Calu3 (cell line): ENCODE data around the gene OSBP2. TPM values are rescaled to one million over a fixed set of nuclear protein-coding genes. Genes with fewer than 3 reads are reported as not detected.

Source experiments
- BruUV-seq: library from RNA; stranded (reverse); fragments of 400-500 nt; replicated peaks from 2 replicates; lab custom pipeline; 2021; lab: Mats Ljungman, UMichigan
- CTCF ChIA-PET: fragments of 300-600 bp; sonication (Branson Sonifier 250); formaldehyde crosslinking; loops from one replicate; lab custom pipeline; 2022; ENCODE audit warnings: antibody characterized with exemption; lab: Charles Lee
- DNase-seq: peaks from one replicate; pipeline ENCODE4 v3.0.0; 2022
- H3K27ac Mint-ChIP-seq: one replicate; pipeline ENCODE4 v1.8.0; 2022; ENCODE audit warnings: mixed read lengths; ENCODE audit not compliant: unreplicated experiment
- H3K27me3 Mint-ChIP-seq: one replicate; pipeline ENCODE4 v1.8.0; 2022; ENCODE audit warnings: mixed read lengths; ENCODE audit not compliant: unreplicated experiment
- H3K36me3 Mint-ChIP-seq: one replicate; pipeline ENCODE4 v1.8.0; 2022; ENCODE audit warnings: mild to moderate bottlenecking, moderate library complexity, mixed read lengths; ENCODE audit not compliant: insufficient read depth, unreplicated experiment
- H3K4me1 Mint-ChIP-seq: one replicate; pipeline ENCODE4 v1.8.0; 2022; ENCODE audit warnings: mild to moderate bottlenecking, low read depth, mixed read lengths; ENCODE audit not compliant: unreplicated experiment
- H3K4me3 Mint-ChIP-seq: one replicate; pipeline ENCODE4 v1.8.0; 2022; ENCODE audit warnings: mild to moderate bottlenecking, low read depth, moderate library complexity, mixed read lengths; ENCODE audit not compliant: unreplicated experiment
- H3K9me3 Mint-ChIP-seq: one replicate; pipeline ENCODE4 v1.8.0; 2022; ENCODE audit warnings: low read depth, mixed read lengths; ENCODE audit not compliant: unreplicated experiment
- CTCF ChIP-seq: fragments of 200-600 bp; IDR thresholded peaks from one replicate; pipeline ENCODE4 v1.8.0; 2022; ENCODE audit warnings: antibody characterized with exemption; ENCODE audit not compliant: unreplicated experiment
- intact Hi-C: fragments of 100-400 bp; cut with micrococcal nuclease; formaldehyde crosslinking; loops from one replicate; pipeline ENCODE4 v1.10.0; 2022; ENCODE audit not compliant: unreplicated experiment
- total RNA-seq: library from RNA; stranded (reverse); gene quantifications from 2 replicates; pipeline ENCODE4 v1.2.3, GENCODE V29; 2022

OSBP2 gene
- total RNA-seq, 1 experiment from 2014 or later, result 5.2 TPM

GRCh38 chr22:30767661-30768060 is 73.0 kb downstream of the OSBP2 start:
- intact Hi-C loops, result no loop called here
- BruUV-seq, result no TSS peak
- no peaks in the 10 kb centered on the region for H3K36me3 Mint-ChIP-seq
- peaks cover 8% of the 10 kb centered on the region for H3K4me1 Mint-ChIP-seq
- H3K27ac Mint-ChIP-seq, result no peak overlapping the region
- no peak for DNase-seq
- H3K4me3 Mint-ChIP-seq, result no peak overlapping the region
- no peak for TF ChIP-seq CTCF
- CTCF ChIA-PET, result interaction anchor here (0.6 kb wide), 1 partner anchor 946 kb away, joined by 5 read pairs; no protein-coding TSS in a partner anchor
- no peaks in the 10 kb centered on the region for H3K9me3 Mint-ChIP-seq
- no peaks in the 10 kb centered on the region for H3K27me3 Mint-ChIP-seq

GRCh38 chr22:30770716-30771115 is 76.0 kb downstream of the OSBP2 start:
- CTCF ChIA-PET, result no interaction called here
- BruUV-seq, result no TSS peak
- no peak for TF ChIP-seq CTCF

GRCh38 chr22:30773919-30774318 is 79.2 kb downstream of the OSBP2 start:
- H3K4me3 Mint-ChIP-seq, result no peak overlapping the region
- BruUV-seq, result no TSS peak
- no peaks in the 10 kb centered on the region for H3K9me3 Mint-ChIP-seq
- no peaks in the 10 kb centered on the region for H3K27me3 Mint-ChIP-seq
- no peak overlapping the region for H3K27ac Mint-ChIP-seq
- no peak for DNase-seq
- no peak for TF ChIP-seq CTCF
- CTCF ChIA-PET, result no interaction called here
- H3K36me3 Mint-ChIP-seq, result no peaks in the 10 kb centered on the region
- peaks cover 9% of the 10 kb centered on the region for H3K4me1 Mint-ChIP-seq
- intact Hi-C loops, result no loop called here

More at GRCh38 chr22:30770716-30771115, 76.0 kb downstream of the OSBP2 start:
- no peak for DNase-seq
- H3K36me3 Mint-ChIP-seq, result no peaks in the 10 kb centered on the region
- intact Hi-C loops, result no loop called here
- H3K9me3 Mint-ChIP-seq, result no peaks in the 10 kb centered on the region
- H3K4me3 Mint-ChIP-seq, result no peak overlapping the region
- no peaks in the 10 kb centered on the region for H3K4me1 Mint-ChIP-seq
- no peak overlapping the region for H3K27ac Mint-ChIP-seq
- H3K27me3 Mint-ChIP-seq, result no peaks in the 10 kb centered on the region

GRCh38 chr22:30774566-30774965 is 79.9 kb downstream of the OSBP2 start:
- no TSS peak for BruUV-seq
- no peak overlapping the region for H3K4me3 Mint-ChIP-seq
- CTCF ChIA-PET, result no interaction called here
- H3K27ac Mint-ChIP-seq, result no peak overlapping the region
- H3K9me3 Mint-ChIP-seq, result no peaks in the 10 kb centered on the region
- no peaks in the 10 kb centered on the region for H3K36me3 Mint-ChIP-seq
- H3K27me3 Mint-ChIP-seq, result no peaks in the 10 kb centered on the region
- no peak for TF ChIP-seq CTCF
- intact Hi-C loops, result no loop called here
- DNase-seq, result no peak
- H3K4me1 Mint-ChIP-seq, result peaks cover 9% of the 10 kb centered on the region
